Smooth muscle cell (in vitro differentiated cells): ENCODE measurements around the gene SFPQ. TPM values are rescaled to one million over a fixed set of nuclear protein-coding genes. Genes with fewer than 3 reads are reported as not detected.
A peak's percentile ranks its signal among the peaks of the same experiment; 100 is the strongest.
"Not testable (repeated sequence)": the region's sequence is repeated elsewhere in the genome, so short reads cannot be mapped to it uniquely, and the experiment has no call there.

Experiments
- DNase-seq: peaks from one replicate; lab custom pipeline; 2025; ENCODE audit not compliant: unreplicated experiment; lab: John Stamatoyannopoulos, UW
- H2AFZ ChIP-seq: fragments of 200-600 bp; sonication (generic); 2 replicates; pipeline ENCODE4 v1.6.0; 2016; ENCODE audit warnings: antibody characterized with exemption, low read depth, mild to moderate bottlenecking
- H3F3A ChIP-seq: fragments of 200-600 bp; sonication (generic); 2 replicates; pipeline ENCODE4 v1.6.0; 2017; ENCODE audit warnings: antibody characterized with exemption, low read depth
- H3K27ac ChIP-seq: fragments of 200-600 bp; sonication (generic); 2 replicates; pipeline ENCODE4 v1.5.1; 2016; ENCODE audit warnings: low read depth, mild to moderate bottlenecking
- H3K27me3 ChIP-seq: fragments of 200-600 bp; sonication (generic); 2 replicates; pipeline ENCODE4 v1.6.1; 2016; ENCODE audit warnings: low read depth, mild to moderate bottlenecking
- H3K36me3 ChIP-seq: fragments of 200-600 bp; sonication (generic); 2 replicates; pipeline ENCODE4 v1.5.1; 2016; ENCODE audit warnings: low read depth
- H3K4me1 ChIP-seq: fragments of 200-600 bp; sonication (generic); 2 replicates; pipeline ENCODE4 v1.5.1; 2016; ENCODE audit warnings: low read depth
- H3K4me2 ChIP-seq: fragments of 200-600 bp; sonication (generic); 2 replicates; pipeline ENCODE4 v1.6.0; 2016; ENCODE audit warnings: mild to moderate bottlenecking
- H3K4me3 ChIP-seq: fragments of 200-600 bp; sonication (generic); 2 replicates; pipeline ENCODE4 v1.5.1; 2016; ENCODE audit warnings: mild to moderate bottlenecking
- H3K79me2 ChIP-seq: fragments of 200-600 bp; sonication (generic); 2 replicates; pipeline ENCODE4 v1.6.0; 2016; ENCODE audit warnings: low read depth, mild to moderate bottlenecking
- H3K9ac ChIP-seq: fragments of 200-600 bp; sonication (generic); 2 replicates; pipeline ENCODE4 v1.6.0; 2016; ENCODE audit warnings: low read depth
- H3K9me3 ChIP-seq: fragments of 200-600 bp; sonication (generic); replicated peaks from 2 replicates; pipeline ENCODE4 v1.5.1; 2016; ENCODE audit warnings: low read depth
- H4K20me1 ChIP-seq: fragments of 200-600 bp; sonication (generic); 2 replicates; pipeline ENCODE4 v1.6.0; 2016; ENCODE audit warnings: low read depth
- CTCF ChIP-seq: fragments of 200-600 bp; sonication (generic); IDR thresholded peaks from 2 replicates; pipeline ENCODE4 v1.5.1; 2017; ENCODE audit warnings: borderline replicate concordance, mild to moderate bottlenecking, antibody characterized with exemption; ENCODE audit not compliant: insufficient read depth, poor library complexity, severe bottlenecking
- WGBS: methylation state at CpG from one replicate; pipeline ENCODE4 v1.1.7; 2016; ENCODE audit warnings: low lambda C conversion rate; 5-methylcytosine and 5-hydroxymethylcytosine counted together
- polyA plus RNA-seq: library from polyadenylated mRNA; unstranded; fragments of >200 nt; fragmentation: Nextera tagmentation; extraction: Ambion mirVana; gene quantifications from 2 replicates; pipeline ENCODE4 v1.2.1, GENCODE V29; 2016
- total RNA-seq: library from RNA; depleted of rRNA; stranded (reverse); fragments of >200 nt; gene quantifications from 2 replicates; pipeline ENCODE4 v1.2.3, GENCODE V29; 2014

Gene SFPQ
- total and polyA plus RNA-seq, 2 experiments from 2014 or later, result 73.0 to 119 TPM

- Histone ChIP-seq H3K36me3 (no peaks in the 10 kb centered on the region), H3K9ac (no peak overlapping the region), H3K27me3 (no peaks in the 10 kb centered on the region), H3K4me3 (no peak overlapping the region), H3K9me3 (peaks cover 3% of the 10 kb centered on the region), H3K79me2 (no peaks in the 10 kb centered on the region), H2AFZ (no peak overlapping the region), H3F3A (no peaks in the 10 kb centered on the region), H4K20me1 (no peaks in the 10 kb centered on the region), H3K4me2 (no peak overlapping the region), H3K27ac (no peak overlapping the region), H3K4me1 (no peaks in the 10 kb centered on the region)
- TF ChIP-seq CTCF, result no peak
- WGBS, result 92% methylated on average over 3 of the region's 3 CpGs
- no peak for DNase-seq
Observed at GRCh38 chr1:35164893-35165292, 28.1 kb downstream of the SFPQ start.

GRCh38 chr1:35151220-35151619, 41.7 kb downstream of the SFPQ start:
- no peaks in the 10 kb centered on the region for H4K20me1 ChIP-seq
- 96% methylated on average over 5 of the region's 5 CpGs for WGBS
- no peaks in the 10 kb centered on the region for H3K27me3 ChIP-seq
- no peak overlapping the region for H3K4me2 ChIP-seq
- no peaks in the 10 kb centered on the region for H3K4me1 ChIP-seq
- no peak overlapping the region for H2AFZ ChIP-seq
- no peaks in the 10 kb centered on the region for H3K79me2 ChIP-seq
- no peaks in the 10 kb centered on the region for H3K9me3 ChIP-seq
- no peaks in the 10 kb centered on the region for H3F3A ChIP-seq
- no peak overlapping the region for H3K9ac ChIP-seq
- no peak for TF ChIP-seq CTCF
- H3K36me3 ChIP-seq, result no peaks in the 10 kb centered on the region
- H3K27ac ChIP-seq, result no peak overlapping the region
- no peak for DNase-seq
- no peak overlapping the region for H3K4me3 ChIP-seq

- 90% methylated on average over 13 of the region's 13 CpGs for WGBS
- H3F3A ChIP-seq, H3K9ac ChIP-seq, H4K20me1 ChIP-seq, H3K4me2 ChIP-seq, DNase-seq, H3K9me3 ChIP-seq, H3K36me3 ChIP-seq, H2AFZ ChIP-seq, H3K4me1 ChIP-seq, H3K27me3 ChIP-seq, H3K4me3 ChIP-seq, H3K79me2 ChIP-seq, H3K27ac ChIP-seq: not testable (repeated sequence)
Observed at GRCh38 chr1:35145892-35146549, 46.9 kb downstream of the SFPQ start.

- Histone ChIP-seq H3K4me3 (no peak overlapping the region), H3K36me3 (no peaks in the 10 kb centered on the region), H3K4me1 (no peaks in the 10 kb centered on the region), H3K79me2 (no peaks in the 10 kb centered on the region), H3K4me2 (no peak overlapping the region), H3K27me3 (no peaks in the 10 kb centered on the region), H4K20me1 (no peaks in the 10 kb centered on the region), H3K9me3 (no peaks in the 10 kb centered on the region), H3K9ac (no peak overlapping the region), H3K27ac (no peak overlapping the region), H2AFZ (peak overlapping the region; percentile 37), H3F3A (no peaks in the 10 kb centered on the region)
- DNase-seq, result no peak
- 91% methylated on average over 12 of the region's 12 CpGs for WGBS
- TF ChIP-seq CTCF, result no peak
Observed at GRCh38 chr1:35143737-35144508, 49.0 kb downstream of the SFPQ start.

- WGBS, result 88% methylated on average over 9 of the region's 9 CpGs
- H3K9ac ChIP-seq, H3K79me2 ChIP-seq, H2AFZ ChIP-seq, H3K36me3 ChIP-seq, H3K27me3 ChIP-seq, H3K27ac ChIP-seq, H3K4me2 ChIP-seq, DNase-seq, H3K9me3 ChIP-seq, H3K4me1 ChIP-seq, H3F3A ChIP-seq, H4K20me1 ChIP-seq, H3K4me3 ChIP-seq: not testable (repeated sequence)
Observed at GRCh38 chr1:35142728-35143127, 50.2 kb downstream of the SFPQ start.

- H3K4me1 ChIP-seq, H3K36me3 ChIP-seq, H3K9me3 ChIP-seq, H3K27ac ChIP-seq, H4K20me1 ChIP-seq, H3K4me3 ChIP-seq, H3K79me2 ChIP-seq, H3K4me2 ChIP-seq, H3K27me3 ChIP-seq, H2AFZ ChIP-seq, H3K9ac ChIP-seq, DNase-seq, H3F3A ChIP-seq: not testable (repeated sequence)
Observed at GRCh38 chr1:35142294-35142693, 50.7 kb downstream of the SFPQ start.
